Inferior parietal cortex (tissue), 1 donor: ENCODE measurements around the gene PPIB.

ENCODE experiments used
- DNase-seq: peaks from one replicate; pipeline ENCODE4 v3.0.0-alpha.2; 2016; ENCODE audit errors: extremely low spot score

The PPIB gene

GRCh38 chr15:64162869-64163658, at the start of gene PPIB:
PPIB (minus strand) TSS chr15:64163022; CDS start chr15:64162986, 36 bp downstream.
- DNase-seq: peak; percentile 96

DNA sequence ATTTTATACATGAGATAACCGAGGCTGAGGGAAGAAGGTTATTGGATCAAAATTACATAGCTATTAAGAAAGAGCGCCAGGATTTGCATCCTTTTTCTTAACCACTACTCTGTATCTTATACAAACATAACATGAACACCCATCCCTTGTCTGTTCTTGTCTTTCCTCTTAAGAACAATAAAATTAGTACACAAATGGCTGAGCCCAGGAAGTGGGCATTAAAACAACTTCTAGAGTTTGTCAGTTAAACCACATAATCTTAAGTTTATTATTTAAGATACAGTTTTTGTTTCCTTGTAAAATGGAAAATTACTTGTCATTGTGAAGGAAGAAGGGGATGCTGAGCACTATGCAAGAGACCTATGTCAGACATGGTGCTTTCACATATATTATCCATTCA, 48.9 kb upstream of the PPIB start:
- no peak for DNase-seq

DNA sequence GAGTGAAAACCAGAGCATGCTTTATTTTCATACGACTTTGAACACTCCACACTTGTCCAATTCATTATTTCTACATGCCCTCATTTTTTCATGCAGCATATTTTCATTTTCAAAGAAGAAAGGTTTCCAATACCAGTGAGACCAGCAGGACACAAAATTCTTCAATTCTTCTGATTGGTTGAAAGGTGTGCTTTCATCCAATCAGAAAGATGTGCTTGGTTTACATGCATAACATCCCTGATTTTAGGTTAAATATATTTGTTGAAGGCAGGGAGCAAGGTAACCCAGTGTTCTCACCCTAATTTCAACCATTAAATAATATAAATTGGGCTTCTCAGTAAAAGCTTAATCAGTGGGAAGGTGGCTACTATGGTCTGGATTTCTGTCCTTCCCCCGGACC, 47.5 kb upstream of the PPIB start:
- DNase-seq: no peak

DNA sequence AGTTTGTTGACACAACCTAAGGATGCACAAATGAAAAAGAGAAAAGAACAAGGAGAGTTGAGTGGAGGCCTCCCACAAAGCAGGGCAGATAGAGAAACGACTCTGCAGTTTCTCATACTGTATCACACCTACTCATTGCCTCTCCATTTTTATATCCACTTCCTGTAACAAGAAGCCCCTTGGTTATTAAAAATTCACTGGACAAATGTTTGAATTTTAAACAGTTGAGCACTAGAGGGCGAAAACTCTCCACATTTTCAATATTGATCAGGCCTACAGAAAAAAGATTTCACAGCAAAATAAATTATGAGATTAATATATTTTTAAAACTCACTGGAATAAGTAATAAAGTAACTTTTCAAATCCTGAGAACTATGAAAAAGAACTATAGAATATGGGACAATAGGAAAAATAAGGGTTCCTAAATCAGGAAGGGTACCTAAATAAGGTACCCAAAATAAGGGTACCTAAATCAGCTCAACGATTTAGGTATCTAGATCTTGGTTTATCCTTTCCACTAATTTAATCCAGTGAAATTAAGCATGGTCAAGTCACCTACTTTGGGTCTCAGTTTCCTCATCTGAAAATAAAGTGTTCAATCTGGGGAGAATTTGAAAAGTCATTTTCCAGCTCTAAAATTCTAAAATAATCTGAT, 47.0 kb upstream of the PPIB start:
- DNase-seq: no peak

GRCh38 chr15:64205202-64205601, 42.4 kb upstream of the PPIB start:
- no peak for DNase-seq

GRCh38 chr15:64197425-64197824, 34.6 kb upstream of the PPIB start:
- no peak for DNase-seq

DNA sequence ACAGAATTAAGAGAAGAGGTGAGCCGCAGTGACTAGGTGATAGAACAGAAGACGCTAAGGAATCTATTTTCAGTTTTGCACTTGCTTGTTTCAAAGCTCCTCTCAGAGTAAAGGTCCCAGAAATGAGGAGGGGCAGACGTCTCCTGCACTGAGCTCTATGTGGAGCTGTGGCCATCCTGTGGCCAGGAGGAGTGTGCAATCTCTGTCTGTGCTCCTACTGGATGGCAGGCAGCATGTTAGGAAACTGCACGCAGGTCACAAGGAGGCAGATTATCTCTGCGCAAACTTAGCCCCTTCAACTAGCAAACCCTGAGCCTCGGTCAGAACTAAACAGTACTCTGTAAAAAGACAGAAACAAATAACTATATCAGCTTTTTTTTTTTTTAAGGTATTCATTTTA, 31.1 kb upstream of the PPIB start:
- no peak for DNase-seq

- no peak for DNase-seq
Observed at GRCh38 chr15:64191971-64192830, 29.4 kb upstream of the PPIB start.

- no peak for DNase-seq
Observed at GRCh38 chr15:64187396-64188191, 24.8 kb upstream of the PPIB start.

DNA sequence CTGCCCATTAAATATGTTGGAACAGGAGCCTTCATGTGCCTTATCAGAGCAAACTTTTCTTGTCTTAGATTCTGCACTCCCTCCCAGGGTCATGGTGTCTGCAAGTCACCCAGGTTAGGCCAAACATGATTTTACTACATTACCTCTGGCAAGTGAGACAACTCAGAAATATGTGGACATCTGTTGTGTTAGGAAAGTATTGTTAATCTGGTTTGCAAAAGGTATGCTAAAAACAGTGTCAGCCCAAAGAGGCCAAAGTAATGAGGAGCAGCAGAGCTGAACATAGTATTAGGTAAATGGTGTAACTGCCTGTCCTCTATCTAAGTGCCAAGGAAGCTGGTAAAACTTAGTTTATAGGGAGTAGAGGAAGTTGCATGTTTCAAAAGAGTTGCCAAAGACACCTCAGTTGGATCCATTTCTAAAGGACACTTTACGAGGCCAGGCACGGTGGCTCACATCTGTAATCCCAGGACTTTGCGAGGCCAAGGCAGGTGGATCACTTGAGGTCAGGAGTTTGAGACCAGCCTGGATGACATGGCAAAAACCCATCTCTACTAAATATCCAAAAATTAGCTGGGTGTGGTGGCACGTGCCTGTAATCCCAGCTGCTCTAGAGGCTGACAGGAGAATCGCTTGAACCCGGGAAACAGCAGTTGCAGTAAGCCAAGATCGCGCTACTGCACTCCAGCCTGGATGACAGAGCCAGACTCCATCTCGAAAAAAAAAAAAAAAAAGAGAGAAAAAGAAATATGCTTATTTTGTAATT, 22.5 kb upstream of the PPIB start:
- DNase-seq: no peak

DNA sequence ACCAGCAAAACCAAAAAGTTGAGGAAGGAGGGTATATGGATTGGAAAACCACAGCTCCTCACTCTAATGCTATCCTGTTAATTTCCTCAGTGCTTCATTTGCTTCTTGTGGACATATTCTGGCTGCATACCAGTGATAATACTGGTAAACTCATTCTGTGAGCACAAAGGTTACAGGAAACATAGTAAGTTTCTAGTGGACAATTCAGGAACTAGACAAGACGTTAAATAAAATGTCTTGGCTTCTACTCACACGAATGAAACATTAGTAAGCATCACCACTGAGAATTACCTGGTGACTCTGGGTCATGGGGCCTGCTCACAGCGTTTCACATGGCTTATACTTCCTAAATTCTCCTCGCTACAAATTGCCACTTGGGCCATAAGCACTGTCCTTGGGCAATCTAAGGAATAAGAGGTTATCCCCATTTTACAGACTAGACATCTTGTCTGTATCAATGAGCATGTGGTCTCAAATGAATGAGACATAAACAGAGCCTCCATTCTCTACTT, 20.1 kb upstream of the PPIB start:
- DNase-seq: no peak

DNA sequence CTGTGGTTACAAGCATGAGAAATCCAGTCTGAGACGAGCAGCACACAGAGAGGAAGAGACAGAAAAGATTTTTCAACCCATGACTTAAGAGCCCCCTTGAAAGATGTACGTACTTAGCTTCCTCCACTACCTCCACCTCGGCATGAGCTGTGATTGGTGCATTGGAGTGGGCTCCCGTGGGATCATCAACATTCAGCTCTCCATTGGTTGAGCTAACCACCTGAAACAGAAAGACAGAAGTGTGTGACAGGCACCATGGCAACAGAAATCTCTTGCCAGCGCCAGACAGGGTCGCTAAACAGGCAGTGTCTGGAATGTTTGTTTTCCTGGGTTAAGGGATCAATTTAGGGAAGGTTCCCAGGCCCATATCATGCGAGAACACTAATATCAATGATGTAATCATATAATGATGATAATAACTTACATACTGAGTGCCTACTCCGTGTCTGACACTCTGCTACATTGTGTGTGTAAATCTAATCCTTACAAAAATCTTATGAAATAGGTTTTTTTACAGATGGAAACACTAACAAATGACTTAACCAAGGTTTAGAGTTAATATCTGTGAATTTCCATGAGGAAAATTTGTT, 17.5 kb upstream of the PPIB start:
- peak; percentile 44 for DNase-seq

- DNase-seq: no peak
Observed at GRCh38 chr15:64166102-64166890, 3.5 kb upstream of the PPIB start.

DNA sequence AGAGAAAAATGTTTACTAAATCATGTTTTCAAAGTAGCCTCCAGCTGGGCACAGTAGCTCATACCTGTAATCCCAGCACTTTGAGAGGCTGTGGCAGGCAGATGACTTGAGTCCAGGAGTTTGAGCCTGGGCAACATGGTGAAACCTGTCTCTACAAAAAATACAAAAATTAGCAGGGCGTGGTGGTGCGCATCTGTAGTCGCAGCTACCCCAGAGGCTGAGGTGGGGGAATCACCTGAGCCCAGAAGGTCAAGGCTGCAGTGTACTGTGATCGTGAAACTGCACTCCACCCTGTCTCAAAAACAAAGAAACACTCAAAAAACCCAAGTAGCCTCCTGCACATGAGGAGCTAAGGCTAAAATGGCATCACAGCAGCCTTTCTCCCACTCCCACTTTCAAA, 1.6 kb upstream of the PPIB start:
- no peak for DNase-seq

GRCh38 chr15:64163659-64164362, 989 bp upstream of the PPIB start:
- DNase-seq: no peak

DNA sequence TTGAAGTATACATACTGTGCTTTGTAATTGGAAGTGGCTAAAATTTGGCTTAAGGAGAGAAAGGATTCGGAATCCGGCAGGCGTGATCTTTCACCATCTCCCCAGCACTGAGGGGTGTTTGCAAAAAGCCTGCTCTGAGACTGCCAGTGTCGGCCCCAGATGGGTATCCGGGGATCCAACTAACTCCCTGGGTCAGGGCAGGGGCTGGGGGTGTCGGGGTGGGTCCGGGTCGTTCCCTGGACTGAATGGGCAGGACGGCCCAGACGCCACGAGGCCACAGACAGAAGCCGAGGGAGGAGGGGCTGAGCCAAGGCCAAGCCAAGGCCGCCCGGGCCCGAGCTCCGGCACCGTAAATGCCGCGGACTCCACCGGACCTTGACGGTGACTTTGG, 349 bp downstream of the PPIB start:
- DNase-seq: no peak

- no peak for DNase-seq
Observed at GRCh38 chr15:64161688-64162477, 939 bp downstream of the PPIB start.
